Measurements from ENCODE around the gene MAGI2. TPM values are rescaled to one million over a fixed set of nuclear protein-coding genes. Genes with fewer than 3 reads are reported as not detected.

The MAGI2 gene
- total and polyA plus RNA-seq, 2 experiments from 2014 or later = 10.4 to 26.4 TPM

DNA sequence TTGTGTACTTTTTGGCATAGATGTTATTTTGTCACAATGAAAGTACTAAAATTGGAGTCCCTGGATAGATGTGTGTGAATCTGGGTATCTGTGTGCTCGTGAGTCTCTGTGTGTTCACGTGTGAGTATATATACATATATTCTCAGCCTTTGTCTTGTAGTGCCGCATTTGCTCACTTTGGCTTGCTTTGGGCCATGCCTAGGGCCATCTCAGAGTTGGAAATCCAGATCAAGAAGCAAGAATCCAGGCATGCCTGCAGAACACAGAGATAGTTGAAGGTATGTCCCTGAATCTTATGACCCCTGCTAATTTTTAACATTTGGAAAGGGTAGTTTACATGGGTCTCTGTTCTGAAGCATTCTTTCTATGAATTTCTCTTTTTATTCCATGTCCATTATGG lies 1446.2 kb downstream of the MAGI2 start:
- TF ChIP-seq, protein P1, sequence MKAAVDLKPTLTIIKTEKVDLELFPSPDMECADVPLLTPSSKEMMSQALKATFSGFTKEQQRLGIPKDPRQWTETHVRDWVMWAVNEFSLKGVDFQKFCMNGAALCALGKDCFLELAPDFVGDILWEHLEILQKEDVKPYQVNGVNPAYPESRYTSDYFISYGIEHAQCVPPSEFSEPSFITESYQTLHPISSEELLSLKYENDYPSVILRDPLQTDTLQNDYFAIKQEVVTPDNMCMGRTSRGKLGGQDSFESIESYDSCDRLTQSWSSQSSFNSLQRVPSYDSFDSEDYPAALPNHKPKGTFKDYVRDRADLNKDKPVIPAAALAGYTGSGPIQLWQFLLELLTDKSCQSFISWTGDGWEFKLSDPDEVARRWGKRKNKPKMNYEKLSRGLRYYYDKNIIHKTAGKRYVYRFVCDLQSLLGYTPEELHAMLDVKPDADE (IDR thresholded peaks at IDR 0.05) = no peak
- no peak for TF ChIP-seq CREB1 (CRISPR knock-in tag; IDR thresholded peaks at IDR 0.05; ENCODE audit: low read depth)
- no peak for TF ChIP-seq POLR2AphosphoS5 (IDR thresholded peaks at IDR 0.05; ENCODE audit: low read depth)
- no peak for TF ChIP-seq JUNB (IDR thresholded peaks at IDR 0.05; ENCODE audit: unreplicated experiment)
- TF ChIP-seq EZH2 (IDR thresholded peaks at IDR 0.05; ENCODE audit: low read depth, unreplicated experiment) = no peak
- TF ChIP-seq EZH2phosphoT487 (IDR thresholded peaks at IDR 0.05; ENCODE audit: unreplicated experiment) = no peak
- no peak for TF ChIP-seq STAT1 (IDR thresholded peaks at IDR 0.05; ENCODE audit: unreplicated experiment)
- TF ChIP-seq, protein P2, sequence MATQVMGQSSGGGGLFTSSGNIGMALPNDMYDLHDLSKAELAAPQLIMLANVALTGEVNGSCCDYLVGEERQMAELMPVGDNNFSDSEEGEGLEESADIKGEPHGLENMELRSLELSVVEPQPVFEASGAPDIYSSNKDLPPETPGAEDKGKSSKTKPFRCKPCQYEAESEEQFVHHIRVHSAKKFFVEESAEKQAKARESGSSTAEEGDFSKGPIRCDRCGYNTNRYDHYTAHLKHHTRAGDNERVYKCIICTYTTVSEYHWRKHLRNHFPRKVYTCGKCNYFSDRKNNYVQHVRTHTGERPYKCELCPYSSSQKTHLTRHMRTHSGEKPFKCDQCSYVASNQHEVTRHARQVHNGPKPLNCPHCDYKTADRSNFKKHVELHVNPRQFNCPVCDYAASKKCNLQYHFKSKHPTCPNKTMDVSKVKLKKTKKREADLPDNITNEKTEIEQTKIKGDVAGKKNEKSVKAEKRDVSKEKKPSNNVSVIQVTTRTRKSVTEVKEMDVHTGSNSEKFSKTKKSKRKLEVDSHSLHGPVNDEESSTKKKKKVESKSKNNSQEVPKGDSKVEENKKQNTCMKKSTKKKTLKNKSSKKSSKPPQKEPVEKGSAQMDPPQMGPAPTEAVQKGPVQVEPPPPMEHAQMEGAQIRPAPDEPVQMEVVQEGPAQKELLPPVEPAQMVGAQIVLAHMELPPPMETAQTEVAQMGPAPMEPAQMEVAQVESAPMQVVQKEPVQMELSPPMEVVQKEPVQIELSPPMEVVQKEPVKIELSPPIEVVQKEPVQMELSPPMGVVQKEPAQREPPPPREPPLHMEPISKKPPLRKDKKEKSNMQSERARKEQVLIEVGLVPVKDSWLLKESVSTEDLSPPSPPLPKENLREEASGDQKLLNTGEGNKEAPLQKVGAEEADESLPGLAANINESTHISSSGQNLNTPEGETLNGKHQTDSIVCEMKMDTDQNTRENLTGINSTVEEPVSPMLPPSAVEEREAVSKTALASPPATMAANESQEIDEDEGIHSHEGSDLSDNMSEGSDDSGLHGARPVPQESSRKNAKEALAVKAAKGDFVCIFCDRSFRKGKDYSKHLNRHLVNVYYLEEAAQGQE (IDR thresholded peaks at IDR 0.05; ENCODE audit: unreplicated experiment) = no peak
- DNase-seq (ENCODE audit: low spot score) (no peak), ATAC-seq (no peak)
- Mint-ChIP-seq H3K36me3 (ENCODE audit: low read depth) (no peaks in the 10 kb centered on the region; the same call in 2 of the 3 replicates), H3K27ac (no peak overlapping the region), H3K4me1 (peaks cover under 1% of the 10 kb centered on the region; the same call in 1 of the 3 replicates), H3K9me3 (no peaks in the 10 kb centered on the region), H3K27me3 (ENCODE audit: insufficient read depth, low read depth, poor library complexity) (peaks cover 10% of the 10 kb centered on the region), H3K4me3 (no peak overlapping the region)
- H3K4me1 ChIP-seq (ENCODE audit: insufficient read depth) = peaks cover 8% of the 10 kb centered on the region
- H3K4me2 ChIP-seq = no peak overlapping the region
- no peaks in the 10 kb centered on the region for H3K27me3 ChIP-seq (ENCODE audit: insufficient read depth)
- no peaks in the 10 kb centered on the region; the same call in 1 of the 2 replicates for H3K9me2 ChIP-seq (ENCODE audit: insufficient read depth)
- no peak overlapping the region for H2AFZ ChIP-seq
- H3K36me3 ChIP-seq (ENCODE audit: insufficient read depth) = no peaks in the 10 kb centered on the region
- no peaks in the 10 kb centered on the region for H3K79me2 ChIP-seq (replicated peaks; ENCODE audit: insufficient read depth)
- H4K20me1 ChIP-seq (replicated peaks; ENCODE audit: insufficient read depth) = no peaks in the 10 kb centered on the region
- H3K4me3 ChIP-seq = no peak overlapping the region
- H3K27ac ChIP-seq (ENCODE audit: low read depth) = no peak overlapping the region
- no peaks in the 10 kb centered on the region for H3F3A ChIP-seq (replicated peaks; ENCODE audit: low read depth)

DNA sequence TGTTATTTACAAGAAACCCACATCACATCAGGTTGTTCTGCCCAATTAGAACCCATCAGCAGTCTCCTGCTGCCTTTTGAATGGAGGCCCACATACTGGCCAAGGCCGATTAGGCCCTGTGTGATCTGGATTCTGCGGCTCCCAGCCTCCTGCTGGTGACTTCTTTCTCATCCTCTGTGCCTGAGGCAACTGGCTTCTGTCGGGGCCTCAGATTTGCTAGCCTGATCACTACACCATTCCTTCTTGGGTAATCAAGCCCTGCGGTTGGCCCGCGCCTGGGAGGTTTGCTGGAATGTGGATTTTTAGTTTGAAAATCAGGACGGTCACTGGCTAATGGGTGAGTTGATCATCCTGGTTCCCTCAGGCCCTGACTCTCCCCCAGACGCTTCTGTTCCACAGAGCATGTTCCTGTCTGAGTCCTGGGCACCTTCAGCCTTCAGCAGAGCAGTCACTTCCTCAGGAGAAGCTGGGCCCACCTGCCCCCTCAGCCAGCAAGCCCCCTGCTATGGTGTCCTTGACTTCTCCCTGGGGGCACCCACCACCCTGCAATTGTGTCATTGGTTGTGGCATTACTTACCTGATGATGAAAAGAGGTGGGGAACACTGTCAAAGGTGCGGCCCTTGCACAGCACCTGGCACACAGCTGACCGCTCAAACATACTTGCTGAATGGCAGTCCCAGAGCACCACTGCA lies 1447.3 kb downstream of the MAGI2 start:
- ATAC-seq (peak; percentile 90), DNase-seq (ENCODE audit: low spot score) (peak; percentile 51)
- H3K4me1 ChIP-seq (ENCODE audit: insufficient read depth) = peaks cover 8% of the 10 kb centered on the region
- no peaks in the 10 kb centered on the region for H3K79me2 ChIP-seq (replicated peaks; ENCODE audit: insufficient read depth)
- H3K27me3 ChIP-seq (ENCODE audit: insufficient read depth) = no peaks in the 10 kb centered on the region
- H3K27me3 Mint-ChIP-seq (ENCODE audit: insufficient read depth, low read depth, poor library complexity) = peaks cover 10% of the 10 kb centered on the region
- H3K36me3 Mint-ChIP-seq (ENCODE audit: low read depth) = no peaks in the 10 kb centered on the region; the same call in 2 of the 3 replicates
- no peaks in the 10 kb centered on the region for H3F3A ChIP-seq (replicated peaks; ENCODE audit: low read depth)
- peak overlapping the region; percentile 18; the same call in 1 of the 2 replicates for H2AFZ ChIP-seq
- no peaks in the 10 kb centered on the region for H3K36me3 ChIP-seq (ENCODE audit: insufficient read depth)
- no peak overlapping the region for H3K4me2 ChIP-seq
- no peaks in the 10 kb centered on the region for H3K9me3 Mint-ChIP-seq
- H3K4me1 Mint-ChIP-seq = no peaks in the 10 kb centered on the region
- H3K27ac Mint-ChIP-seq = no peak overlapping the region
- no peaks in the 10 kb centered on the region for H4K20me1 ChIP-seq (replicated peaks; ENCODE audit: insufficient read depth)
- no peaks in the 10 kb centered on the region; the same call in 1 of the 2 replicates for H3K9me2 ChIP-seq (ENCODE audit: insufficient read depth)
- no peak overlapping the region for H3K4me3 ChIP-seq
- no peak overlapping the region for H3K4me3 Mint-ChIP-seq
- H3K27ac ChIP-seq (ENCODE audit: low read depth) = no peak overlapping the region
- TF ChIP-seq, protein P3, sequence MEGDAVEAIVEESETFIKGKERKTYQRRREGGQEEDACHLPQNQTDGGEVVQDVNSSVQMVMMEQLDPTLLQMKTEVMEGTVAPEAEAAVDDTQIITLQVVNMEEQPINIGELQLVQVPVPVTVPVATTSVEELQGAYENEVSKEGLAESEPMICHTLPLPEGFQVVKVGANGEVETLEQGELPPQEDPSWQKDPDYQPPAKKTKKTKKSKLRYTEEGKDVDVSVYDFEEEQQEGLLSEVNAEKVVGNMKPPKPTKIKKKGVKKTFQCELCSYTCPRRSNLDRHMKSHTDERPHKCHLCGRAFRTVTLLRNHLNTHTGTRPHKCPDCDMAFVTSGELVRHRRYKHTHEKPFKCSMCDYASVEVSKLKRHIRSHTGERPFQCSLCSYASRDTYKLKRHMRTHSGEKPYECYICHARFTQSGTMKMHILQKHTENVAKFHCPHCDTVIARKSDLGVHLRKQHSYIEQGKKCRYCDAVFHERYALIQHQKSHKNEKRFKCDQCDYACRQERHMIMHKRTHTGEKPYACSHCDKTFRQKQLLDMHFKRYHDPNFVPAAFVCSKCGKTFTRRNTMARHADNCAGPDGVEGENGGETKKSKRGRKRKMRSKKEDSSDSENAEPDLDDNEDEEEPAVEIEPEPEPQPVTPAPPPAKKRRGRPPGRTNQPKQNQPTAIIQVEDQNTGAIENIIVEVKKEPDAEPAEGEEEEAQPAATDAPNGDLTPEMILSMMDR (conservative IDR thresholded peaks at IDR 0.05; ENCODE audit: low read depth in 2 of 2) = 0 out of 4 replicates have a peak, but pooled peaks of 1 of the 2 experiments have one; percentile 10
